Neural cell (in vitro differentiated cells): ENCODE measurements around the gene LLGL2. TPM values are rescaled to one million over a fixed set of nuclear protein-coding genes. Genes with fewer than 3 reads are reported as not detected.

Experiments
- H2AFZ ChIP-seq: fragments of 200-600, 300-800 bp; sonication (generic), shearing (Covaris generic); 2 replicates; pipeline ENCODE4 v1.6.0; 2014; ENCODE audit warnings: low read depth, mild to moderate bottlenecking, antibody characterized with exemption, low read length, moderate library complexity
- H3F3A ChIP-seq: fragments of 200-600 bp; shearing (Covaris generic); 2 replicates; pipeline ENCODE4 v1.6.1; 2016; ENCODE audit warnings: mild to moderate bottlenecking, moderate library complexity, mixed read lengths, antibody characterized with exemption, low read length; ENCODE audit not compliant: insufficient read depth, poor library complexity, severe bottlenecking
- H3K27ac ChIP-seq: fragments of 200-600, 300-800 bp; sonication (generic), shearing (Covaris generic); 2 replicates; pipeline ENCODE4 v1.5.1; 2014; ENCODE audit warnings: mild to moderate bottlenecking, low read length, moderate library complexity
- H3K27me3 ChIP-seq: fragments of 300-800, 200-600 bp; sonication (generic), shearing (Covaris generic); 2 replicates; pipeline ENCODE4 v1.6.0; 2014; ENCODE audit warnings: mild to moderate bottlenecking, low read depth, low read length, moderate library complexity; ENCODE audit not compliant: insufficient read depth
- H3K36me3 ChIP-seq: fragments of 300-800, 200-600 bp; sonication (generic), shearing (Covaris generic); 2 replicates; pipeline ENCODE4 v1.5.1; 2014; ENCODE audit warnings: mild to moderate bottlenecking, antibody characterized with exemption, low read length, moderate library complexity; ENCODE audit not compliant: insufficient read depth
- H3K4me2 ChIP-seq: fragments of 300-800, 200-600 bp; sonication (generic), shearing (Covaris generic); 2 replicates; pipeline ENCODE4 v1.6.0; 2014; ENCODE audit warnings: mild to moderate bottlenecking, low read length
- H3K4me3 ChIP-seq: fragments of 300-800, 200-600 bp; sonication (generic), shearing (Covaris generic); 2 replicates; pipeline ENCODE4 v1.5.1; 2014; ENCODE audit warnings: mild to moderate bottlenecking, low read length, moderate library complexity
- H3K79me2 ChIP-seq: fragments of 200-600 bp; shearing (Covaris generic); replicated peaks from 2 replicates; pipeline ENCODE4 v1.6.0; 2014; ENCODE audit warnings: mild to moderate bottlenecking, low read length, moderate library complexity; ENCODE audit not compliant: insufficient read depth
- H3K9ac ChIP-seq: fragments of 300-800, 200-600 bp; sonication (generic), shearing (Covaris generic); 2 replicates; pipeline ENCODE4 v1.6.1; 2016; ENCODE audit warnings: mild to moderate bottlenecking, low read length, mixed read lengths
- H3K9me2 ChIP-seq: fragments of 200-600 bp; shearing (Covaris generic); 2 replicates; pipeline ENCODE4 v1.6.1; 2016; ENCODE audit warnings: mild to moderate bottlenecking, low read length, mixed read lengths; ENCODE audit not compliant: insufficient read depth
- H3K9me3 ChIP-seq: fragments of 200-600, 300-800 bp; sonication (generic), shearing (Covaris generic); 2 replicates; pipeline ENCODE4 v1.6.1; 2016; ENCODE audit warnings: mild to moderate bottlenecking, mixed run types, low read length, moderate library complexity, mixed read lengths
- H4K20me1 ChIP-seq: fragments of 200-600 bp; shearing (Covaris generic); 2 replicates; pipeline ENCODE4 v1.6.1; 2016; ENCODE audit warnings: mild to moderate bottlenecking, mixed run types; ENCODE audit not compliant: insufficient read depth
- CTCF ChIP-seq: fragments of 450-650 bp; IDR thresholded peaks from 2 replicates; pipeline ENCODE4 v1.5.1; 2014; ENCODE audit warnings: antibody characterized with exemption, mild to moderate bottlenecking, moderate library complexity; ENCODE audit not compliant: poor library complexity, severe bottlenecking
- EP300 ChIP-seq: fragments of 450-650 bp; conservative IDR thresholded peaks from 2 replicates; pipeline ENCODE4 v1.6.1; 2014; ENCODE audit warnings: antibody characterized with exemption, mild to moderate bottlenecking, moderate library complexity; ENCODE audit not compliant: poor library complexity, severe bottlenecking
- EZH2 ChIP-seq: fragments of 200-600, 300-800 bp; shearing (Covaris generic), sonication (generic); IDR thresholded peaks from 2 replicates; pipeline ENCODE4 v1.6.1; 2014; ENCODE audit warnings: antibody characterized with exemption, low read length, borderline replicate concordance, mild to moderate bottlenecking; ENCODE audit not compliant: insufficient read depth, poor library complexity, severe bottlenecking
- MXI1 ChIP-seq: fragments of 450-650 bp; conservative IDR thresholded peaks from 2 replicates; pipeline ENCODE4 v1.6.1; 2014; ENCODE audit warnings: antibody characterized with exemption, mild to moderate bottlenecking; ENCODE audit not compliant: poor library complexity, severe bottlenecking
- POLR2AphosphoS5 ChIP-seq: IDR thresholded peaks from 2 replicates; pipeline ENCODE4 v1.6.1; 2012
- RAD21 ChIP-seq: fragments of 450-650 bp; conservative IDR thresholded peaks from 2 replicates; pipeline ENCODE4 v1.6.1; 2014; ENCODE audit warnings: antibody characterized with exemption, mild to moderate bottlenecking, moderate library complexity
- REST ChIP-seq: IDR thresholded peaks from 2 replicates; pipeline ENCODE4 v1.6.1; 2012; ENCODE audit warnings: borderline replicate concordance
- SMC3 ChIP-seq: fragments of 450-650 bp; conservative IDR thresholded peaks from 2 replicates; pipeline ENCODE4 v1.6.1; 2014; ENCODE audit warnings: antibody characterized with exemption, mild to moderate bottlenecking, moderate library complexity; ENCODE audit not compliant: poor library complexity
- TAF1 ChIP-seq: IDR thresholded peaks from 2 replicates; pipeline ENCODE4 v1.6.1; 2012; ENCODE audit warnings: low read depth
- polyA plus RNA-seq: library from polyadenylated mRNA; depleted of rRNA; stranded (reverse); fragments of >200 nt; gene quantifications from 2 replicates; pipeline ENCODE4 v1.2.3, GENCODE V29; 2014

LLGL2 gene
- polyA plus RNA-seq, 1 donor from 2014 or later: 0.95 TPM

GRCh38 chr17:75490173-75490743 is 35.2 kb upstream of the LLGL2 start:
- no peak overlapping the region for H2AFZ ChIP-seq
- H3K36me3 ChIP-seq: no peaks in the 10 kb centered on the region
- no peak overlapping the region for H3K9ac ChIP-seq
- no peak for TF ChIP-seq RAD21
- no peak for TF ChIP-seq SMC3
- no peak for TF ChIP-seq TAF1
- TF ChIP-seq MXI1: no peak
- no peak for TF ChIP-seq EP300
- TF ChIP-seq REST: no peak
- TF ChIP-seq EZH2: no peak
- TF ChIP-seq POLR2AphosphoS5: no peak
- no peak for TF ChIP-seq CTCF
- no peaks in the 10 kb centered on the region for H3K9me3 ChIP-seq
- no peak overlapping the region for H3K4me3 ChIP-seq
- H3K9me2 ChIP-seq: no peaks in the 10 kb centered on the region
- H4K20me1 ChIP-seq: no peaks in the 10 kb centered on the region
- H3K79me2 ChIP-seq: no peaks in the 10 kb centered on the region
- H3K27me3 ChIP-seq: no peaks in the 10 kb centered on the region
- H3K27ac ChIP-seq: no peak overlapping the region
- H3F3A ChIP-seq: no peaks in the 10 kb centered on the region
- no peak overlapping the region for H3K4me2 ChIP-seq

GRCh38 chr17:75490953-75491649 is 34.4 kb upstream of the LLGL2 start:
- Histone ChIP-seq H3F3A (no peaks in the 10 kb centered on the region), H3K36me3 (no peaks in the 10 kb centered on the region), H3K9me2 (no peaks in the 10 kb centered on the region), H3K9me3 (no peaks in the 10 kb centered on the region), H4K20me1 (no peaks in the 10 kb centered on the region), H3K9ac (no peak overlapping the region), H3K4me3 (no peak overlapping the region), H3K79me2 (no peaks in the 10 kb centered on the region), H3K4me2 (no peak overlapping the region), H3K27me3 (no peaks in the 10 kb centered on the region), H3K27ac (no peak overlapping the region), H2AFZ (no peak overlapping the region)
- TF ChIP-seq CTCF (no peak), POLR2AphosphoS5 (no peak), MXI1 (no peak), REST (no peak), SMC3 (no peak), TAF1 (no peak), EZH2 (no peak), RAD21 (no peak), EP300 (no peak)
